SH-SY5Y (cell line): ENCODE data around the gene RPS21.

Experiments
- GATA2 ChIP-seq: IDR thresholded peaks from 2 replicates; pipeline ENCODE4 v1.6.1; 2011; ENCODE audit warnings: mild to moderate bottlenecking, low read depth, low read length
- GATA3 ChIP-seq: IDR thresholded peaks from 2 replicates; pipeline ENCODE4 v1.6.1; 2011; ENCODE audit warnings: low read depth, mild to moderate bottlenecking, low read length, moderate library complexity

RPS21 gene

GRCh38 chr20:62410746-62411478 is 24.0 kb downstream of the RPS21 start:
- no peak for TF ChIP-seq GATA2
- TF ChIP-seq GATA3: no peak

- TF ChIP-seq GATA2 (no peak), GATA3 (no peak)
Measured at GRCh38 chr20:62411479-62412193, 24.7 kb downstream of the RPS21 start.

- TF ChIP-seq GATA3: no peak
- TF ChIP-seq GATA2: no peak
Measured at GRCh38 chr20:62412194-62413024, 25.5 kb downstream of the RPS21 start.

- TF ChIP-seq GATA2 (no peak), GATA3 (no peak)
Measured at GRCh38 chr20:62413025-62413570, 26.2 kb downstream of the RPS21 start.

- no peak for TF ChIP-seq GATA3
- no peak for TF ChIP-seq GATA2
Measured at GRCh38 chr20:62413896-62414481, 27.1 kb downstream of the RPS21 start.

- TF ChIP-seq GATA3: no peak
- no peak for TF ChIP-seq GATA2
Measured at GRCh38 chr20:62415354-62416111, 28.6 kb downstream of the RPS21 start.

GRCh38 chr20:62416651-62417637 is 30.0 kb downstream of the RPS21 start:
- TF ChIP-seq GATA3 (no peak), GATA2 (no peak)

GRCh38 chr20:62417981-62418708 is 31.2 kb downstream of the RPS21 start:
- TF ChIP-seq GATA3 (no peak), GATA2 (no peak)

- TF ChIP-seq GATA3: no peak
- no peak for TF ChIP-seq GATA2
Measured at GRCh38 chr20:62418709-62419487, 32.0 kb downstream of the RPS21 start.

GRCh38 chr20:62419759-62420158 is 32.9 kb downstream of the RPS21 start:
- no peak for TF ChIP-seq GATA2
- no peak for TF ChIP-seq GATA3

GRCh38 chr20:62420846-62421715 is 34.2 kb downstream of the RPS21 start:
- no peak for TF ChIP-seq GATA2
